Thoracic aorta endothelial cell (primary cell): ENCODE results near the gene MS4A15. TPM values are rescaled to one million over a fixed set of nuclear protein-coding genes. Genes with fewer than 3 reads are reported as not detected.

Experiments used
- total RNA-seq: library from RNA; depleted of rRNA; stranded (reverse); fragments of >200 nt; gene quantifications from 2 replicates; pipeline ENCODE4 v1.2.3, GENCODE V29; 2012

MS4A15 gene, protein sequence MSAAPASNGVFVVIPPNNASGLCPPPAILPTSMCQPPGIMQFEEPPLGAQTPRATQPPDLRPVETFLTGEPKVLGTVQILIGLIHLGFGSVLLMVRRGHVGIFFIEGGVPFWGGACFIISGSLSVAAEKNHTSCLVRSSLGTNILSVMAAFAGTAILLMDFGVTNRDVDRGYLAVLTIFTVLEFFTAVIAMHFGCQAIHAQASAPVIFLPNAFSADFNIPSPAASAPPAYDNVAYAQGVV
- total RNA-seq = not detected in 2 replicates

GRCh38 chr11:60756307-60757032 lies at the start of gene MS4A15:
Gene MS4A15 (plus strand): TSS chr11:60756867. CDS start chr11:60763734, 6,867 bp downstream.

GRCh38 chr11:60724420-60724819 lies 32.2 kb upstream of the MS4A15 start, which contains the start of gene MS4A18:
Gene MS4A18 (plus strand): TSS chr11:60724720.

DNA sequence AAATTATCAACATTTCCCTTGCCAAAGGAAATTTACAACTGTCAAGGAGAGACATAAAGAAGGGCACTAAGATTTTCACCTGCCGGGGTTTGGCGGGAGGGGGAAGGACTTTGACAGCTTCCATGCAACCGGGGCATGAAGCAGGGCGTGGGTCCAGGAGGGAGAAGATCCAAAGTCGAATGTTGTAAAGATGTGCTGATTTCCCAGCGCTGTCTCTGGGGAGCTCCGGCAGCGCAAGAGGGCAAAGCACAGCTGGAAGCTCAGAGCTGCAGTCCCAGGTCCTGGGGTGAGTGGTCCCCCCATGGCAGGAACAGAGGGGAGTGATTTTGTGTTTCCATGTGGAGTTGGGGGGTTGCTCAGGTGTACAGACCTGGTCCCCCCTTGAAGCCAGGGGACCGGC lies 28.5 kb downstream of the MS4A15 start, which contains the start of gene MS4A10:
MS4A10 (plus strand) TSS at position 198 of the 400 bp plus-strand sequence. CDS start 5,003 bp downstream, outside the sequence.

Other genes with a start within 250 kb of the MS4A15 start
- not detected in 2 replicates for gene MS4A13, start 241.5 kb upstream of the MS4A15 start, total RNA-seq
- gene MS4A8, start 57.3 kb upstream of the MS4A15 start, total RNA-seq = not detected in 2 replicates
- gene MS4A18, start 32.1 kb upstream of the MS4A15 start, total RNA-seq = not detected in 2 replicates
- gene MS4A10, start 28.5 kb downstream of the MS4A15 start, total RNA-seq = not detected in 2 replicates
- 48.9 and 53.3 TPM in 2 replicates for gene CCDC86, start 85.2 kb downstream of the MS4A15 start, total RNA-seq
- gene PTGDR2, start 99.1 kb downstream of the MS4A15 start, total RNA-seq = under 0.01 TPM in 1 of 2 replicates, not detected in the other
- not detected in 2 replicates for gene ZP1, start 110.7 kb downstream of the MS4A15 start, total RNA-seq
- gene PRPF19, start 149.7 kb downstream of the MS4A15 start, total RNA-seq = 90.8 and 113 TPM in 2 replicates
- gene TMEM109, start 157.3 kb downstream of the MS4A15 start, total RNA-seq = 94.9 and 113 TPM in 2 replicates
- 45.2 and 49.5 TPM in 2 replicates for gene TMEM132A, start 167.6 kb downstream of the MS4A15 start, total RNA-seq
- gene SLC15A3, start 195.3 kb downstream of the MS4A15 start, total RNA-seq = 2.1 and 2.7 TPM in 2 replicates
- not detected in 2 replicates for gene CD6, start 214.8 kb downstream of the MS4A15 start, total RNA-seq